A549 treated with RU486 at 1 μM for 4 hours (cell line): ENCODE measurements around the gene SMAP2. TPM values are rescaled to one million over a fixed set of nuclear protein-coding genes. Genes with fewer than 3 reads are reported as not detected.

Experiments
- total RNA-seq: library from RNA; stranded (reverse); fragments of 200-300 nt; extraction: Qiagen RNA extraction; gene quantifications from 5 replicates; pipeline ENCODE4 v1.2.3, GENCODE V29; 2022; ENCODE audit warnings: low read depth

The SMAP2 gene
- total RNA-seq: 9.7 to 11.2 TPM (median 10.0 TPM) in 5 replicates

GRCh38 chr1:40373323-40374283, at the start of gene SMAP2:
Gene SMAP2, plus strand, starts transcription at chr1:40373727. Its CDS starts 394 bp downstream, at chr1:40374121.

GRCh38 chr1:40449684-40450494, 76.4 kb downstream of the SMAP2 start, which contains the start of gene ZFP69B:
Gene ZFP69B, plus strand, starts transcription at chr1:40450476. Its CDS starts 486 bp downstream, at chr1:40450962.

Other genes with a start within 250 kb of the SMAP2 start
- 3.2 to 6.3 TPM (median 5.7 TPM) in 5 replicates for gene RLF, start 212.3 kb upstream of the SMAP2 start, total RNA-seq
- not detected in 5 replicates for gene TMCO2, start 125.8 kb upstream of the SMAP2 start, total RNA-seq
- gene ZMPSTE24, start 115.5 kb upstream of the SMAP2 start, total RNA-seq: 15.1 to 42.9 TPM (median 41.1 TPM) in 5 replicates
- 0.23 to 0.28 TPM (median 0.25 TPM) in 5 replicates for gene COL9A2, start 56.4 kb upstream of the SMAP2 start, total RNA-seq
- 0.76 to 2.6 TPM (median 1.9 TPM) in 5 replicates for gene ZFP69B, start 76.7 kb downstream of the SMAP2 start, total RNA-seq
- not detected in 5 replicates for gene ZFP69, start 103.6 kb downstream of the SMAP2 start, total RNA-seq
- gene EXO5, start 135.0 kb downstream of the SMAP2 start, total RNA-seq: 3.5 to 4.9 TPM (median 3.8 TPM) in 5 replicates
- gene ZNF684, start 157.9 kb downstream of the SMAP2 start, total RNA-seq: 1.6 to 2.5 TPM (median 2.1 TPM) in 5 replicates